ENCODE data around the gene FRS2. TPM values are rescaled to one million over a fixed set of nuclear protein-coding genes. Genes with fewer than 3 reads are reported as not detected.

FRS2 gene
- total and polyA plus RNA-seq, 4 donors: 5.0 to 44.5 (median 24.2) TPM

- DNase-seq: no peak
- 93 to 96% methylated on average over 2 of the region's 2 CpGs for WGBS, 2 donors
- Histone ChIP-seq H3K27ac (ENCODE audit: low read depth in 1 of 2, low read length in 2 of 2) (no peak overlapping the region), H3K4me1 (ENCODE audit: control insufficient read depth in 1 of 2, insufficient read depth in 2 of 2, low read length in 2 of 2) (no peaks in the 10 kb centered on the region), H3K36me3 (ENCODE audit: control insufficient read depth in 1 of 2, insufficient read depth in 2 of 2, low read length in 1 of 2) (no peaks in the 10 kb centered on the region), H3K9me3 (ENCODE audit: control insufficient read depth, low read length) (no peaks in the 10 kb centered on the region), H3K4me3 (ENCODE audit: low read length in 2 of 2) (no peak overlapping the region), H3K27me3 (ENCODE audit: control insufficient read depth in 1 of 2, insufficient read depth in 2 of 2, low read length in 1 of 2) (no peaks in the 10 kb centered on the region)
- ATAC-seq (ENCODE audit: low FRiP score): no peak
- intact Hi-C loops (cut with DNase I): no loop called here
These were observed 93.1 kb downstream of the FRS2 start for GRCh38 chr12:69563166-69563762.

- Histone ChIP-seq H3K9me3 (ENCODE audit: control insufficient read depth, low read length) (no peaks in the 10 kb centered on the region), H3K27me3 (ENCODE audit: control insufficient read depth in 1 of 2, insufficient read depth in 2 of 2, low read length in 1 of 2) (no peaks in the 10 kb centered on the region), H3K4me3 (ENCODE audit: low read length in 2 of 2) (no peak overlapping the region), H3K27ac (ENCODE audit: low read depth in 1 of 2, low read length in 2 of 2) (no peak overlapping the region), H3K4me1 (ENCODE audit: control insufficient read depth in 1 of 2, insufficient read depth in 2 of 2, low read length in 2 of 2) (no peaks in the 10 kb centered on the region), H3K36me3 (ENCODE audit: control insufficient read depth in 1 of 2, insufficient read depth in 2 of 2, low read length in 1 of 2) (no peaks in the 10 kb centered on the region)
- WGBS, 2 donors: 82 to 87% methylated on average over 3 of the region's 3 CpGs
- DNase-seq: no peak
- no peak for ATAC-seq (ENCODE audit: low FRiP score)
- intact Hi-C loops (cut with DNase I): no loop called here
These were observed 96.4 kb downstream of the FRS2 start for GRCh38 chr12:69566603-69567002.

- intact Hi-C loops (cut with DNase I): no loop called here
- H3K27ac ChIP-seq (ENCODE audit: low read depth in 1 of 2, low read length in 2 of 2): no peak overlapping the region
- WGBS, 2 donors: 56 to 73% methylated on average over 4 of the region's 4 CpGs
These were observed 99.0 kb downstream of the FRS2 start for GRCh38 chr12:69569236-69569635.

GRCh38 chr12:69570000-69570516 is 99.9 kb downstream of the FRS2 start:
- Histone ChIP-seq H3K4me1 (ENCODE audit: control insufficient read depth in 1 of 2, insufficient read depth in 2 of 2, low read length in 2 of 2) (no peaks in the 10 kb centered on the region), H3K27ac (ENCODE audit: low read depth in 1 of 2, low read length in 2 of 2) (no peak overlapping the region), H3K36me3 (ENCODE audit: control insufficient read depth in 1 of 2, insufficient read depth in 2 of 2, low read length in 1 of 2) (peaks cover 3% of the 10 kb centered on the region in 2 donors), H3K4me3 (ENCODE audit: low read length in 2 of 2) (no peak overlapping the region), H3K9me3 (ENCODE audit: control insufficient read depth, low read length) (no peaks in the 10 kb centered on the region), H3K27me3 (ENCODE audit: control insufficient read depth in 1 of 2, insufficient read depth in 2 of 2, low read length in 1 of 2) (no peaks in the 10 kb centered on the region)
- ATAC-seq (ENCODE audit: low FRiP score): no peak
- 91 to 93% methylated on average over 10 of the region's 10 CpGs for WGBS, 2 donors
- no peak for DNase-seq
- intact Hi-C loops (cut with DNase I): loop anchor here (2.0 to 10.0 kb wide), 4 partner anchors 98 to 183 kb away; partner anchors contain the start of gene FRS2 (in 1 of the 2)

More at GRCh38 chr12:69569236-69569635, 99.0 kb downstream of the FRS2 start:
- DNase-seq (no peak), ATAC-seq (ENCODE audit: low FRiP score) (no peak)
- Histone ChIP-seq H3K4me1 (ENCODE audit: control insufficient read depth in 1 of 2, insufficient read depth in 2 of 2, low read length in 2 of 2) (no peaks in the 10 kb centered on the region), H3K4me3 (ENCODE audit: low read length in 2 of 2) (no peak overlapping the region), H3K9me3 (ENCODE audit: control insufficient read depth, low read length) (no peaks in the 10 kb centered on the region), H3K36me3 (ENCODE audit: control insufficient read depth in 1 of 2, insufficient read depth in 2 of 2, low read length in 1 of 2) (peaks cover 2 to 3% of the 10 kb centered on the region in 2 donors), H3K27me3 (ENCODE audit: control insufficient read depth in 1 of 2, insufficient read depth in 2 of 2, low read length in 1 of 2) (no peaks in the 10 kb centered on the region)

GRCh38 chr12:69570545-69571399 is 100.6 kb downstream of the FRS2 start:
- H3K4me1 ChIP-seq (ENCODE audit: control insufficient read depth in 1 of 2, insufficient read depth in 2 of 2, low read length in 2 of 2): no peaks in the 10 kb centered on the region
- no peaks in the 10 kb centered on the region for H3K9me3 ChIP-seq (ENCODE audit: control insufficient read depth, low read length)
- no peaks in the 10 kb centered on the region for H3K27me3 ChIP-seq (ENCODE audit: control insufficient read depth in 1 of 2, insufficient read depth in 2 of 2, low read length in 1 of 2)
- 22 to 24% methylated on average over 6 of the region's 6 CpGs for WGBS, 2 donors
- H3K36me3 ChIP-seq (ENCODE audit: control insufficient read depth in 1 of 2, insufficient read depth in 2 of 2, low read length in 1 of 2): peaks cover 3% of the 10 kb centered on the region in 2 donors
- ATAC-seq (ENCODE audit: low FRiP score): no peak
- intact Hi-C loops (cut with DNase I): loop anchor here (1.0 to 10.0 kb wide), 5 partner anchors 98 to 183 kb away; partner anchors contain the start of gene FRS2 (in 1 of the 2)
- no peak overlapping the region for H3K4me3 ChIP-seq (ENCODE audit: low read length in 2 of 2)
- H3K27ac ChIP-seq (ENCODE audit: low read depth in 1 of 2, low read length in 2 of 2): no peak overlapping the region
- peak in 1 of 2 donors; percentile 49 for DNase-seq

- Histone ChIP-seq H3K4me1 (ENCODE audit: control insufficient read depth in 1 of 2, insufficient read depth in 2 of 2, low read length in 2 of 2) (no peaks in the 10 kb centered on the region), H3K27me3 (ENCODE audit: control insufficient read depth in 1 of 2, insufficient read depth in 2 of 2, low read length in 1 of 2) (no peaks in the 10 kb centered on the region), H3K9me3 (ENCODE audit: control insufficient read depth, low read length) (no peaks in the 10 kb centered on the region), H3K27ac (ENCODE audit: low read depth in 1 of 2, low read length in 2 of 2) (no peak overlapping the region), H3K36me3 (ENCODE audit: control insufficient read depth in 1 of 2, insufficient read depth in 2 of 2, low read length in 1 of 2) (peaks cover 3% of the 10 kb centered on the region in 2 donors), H3K4me3 (ENCODE audit: low read length in 2 of 2) (no peak overlapping the region)
- intact Hi-C loops (cut with DNase I): loop anchor here in 1 of 2 donors (10.0 kb wide), 1 partner anchor 161 kb away; no protein-coding TSS in a partner anchor
- DNase-seq (no peak), ATAC-seq (ENCODE audit: low FRiP score) (no peak)
- WGBS, 2 donors: 89 to 91% methylated on average over 3 of the region's 3 CpGs
These were observed 105.2 kb downstream of the FRS2 start for GRCh38 chr12:69575346-69575745.

- intact Hi-C loops (cut with DNase I): loop anchor here in 1 of 2 donors (10.0 kb wide), 1 partner anchor 163 kb away; no protein-coding TSS in a partner anchor
- WGBS, 2 donors: 84 to 85% methylated on average over 2 of the region's 2 CpGs
- Histone ChIP-seq H3K27me3 (ENCODE audit: control insufficient read depth in 1 of 2, insufficient read depth in 2 of 2, low read length in 1 of 2) (no peaks in the 10 kb centered on the region), H3K36me3 (ENCODE audit: control insufficient read depth in 1 of 2, insufficient read depth in 2 of 2, low read length in 1 of 2) (peaks cover 0 to 2% of the 10 kb centered on the region in 2 donors), H3K4me3 (ENCODE audit: low read length in 2 of 2) (no peak overlapping the region), H3K4me1 (ENCODE audit: control insufficient read depth in 1 of 2, insufficient read depth in 2 of 2, low read length in 2 of 2) (no peaks in the 10 kb centered on the region), H3K27ac (ENCODE audit: low read depth in 1 of 2, low read length in 2 of 2) (no peak overlapping the region), H3K9me3 (ENCODE audit: control insufficient read depth, low read length) (no peaks in the 10 kb centered on the region)
- no peak for DNase-seq
- no peak for ATAC-seq (ENCODE audit: low FRiP score)
These were observed 108.1 kb downstream of the FRS2 start for GRCh38 chr12:69578283-69578682.

GRCh38 chr12:69579029-69579428 is 108.8 kb downstream of the FRS2 start:
- no peak for DNase-seq
- peaks cover 0 to 2% of the 10 kb centered on the region in 2 donors for H3K36me3 ChIP-seq (ENCODE audit: control insufficient read depth in 1 of 2, insufficient read depth in 2 of 2, low read length in 1 of 2)
- no peak for ATAC-seq (ENCODE audit: low FRiP score)
- H3K4me3 ChIP-seq (ENCODE audit: low read length in 2 of 2): no peak overlapping the region
- no peaks in the 10 kb centered on the region for H3K27me3 ChIP-seq (ENCODE audit: control insufficient read depth in 1 of 2, insufficient read depth in 2 of 2, low read length in 1 of 2)
- no peaks in the 10 kb centered on the region for H3K4me1 ChIP-seq (ENCODE audit: control insufficient read depth in 1 of 2, insufficient read depth in 2 of 2, low read length in 2 of 2)
- intact Hi-C loops (cut with DNase I): loop anchor here in 1 of 2 donors (10.0 kb wide), 1 partner anchor 164 kb away; no protein-coding TSS in a partner anchor
- no peaks in the 10 kb centered on the region for H3K9me3 ChIP-seq (ENCODE audit: control insufficient read depth, low read length)
- H3K27ac ChIP-seq (ENCODE audit: low read depth in 1 of 2, low read length in 2 of 2): no peak overlapping the region
- WGBS, 2 donors: 76 to 83% methylated on average over 4 of the region's 4 CpGs

Measured in aorta (tissue), 5 donors.